ENCODE results near the gene SRBD1.

DNA sequence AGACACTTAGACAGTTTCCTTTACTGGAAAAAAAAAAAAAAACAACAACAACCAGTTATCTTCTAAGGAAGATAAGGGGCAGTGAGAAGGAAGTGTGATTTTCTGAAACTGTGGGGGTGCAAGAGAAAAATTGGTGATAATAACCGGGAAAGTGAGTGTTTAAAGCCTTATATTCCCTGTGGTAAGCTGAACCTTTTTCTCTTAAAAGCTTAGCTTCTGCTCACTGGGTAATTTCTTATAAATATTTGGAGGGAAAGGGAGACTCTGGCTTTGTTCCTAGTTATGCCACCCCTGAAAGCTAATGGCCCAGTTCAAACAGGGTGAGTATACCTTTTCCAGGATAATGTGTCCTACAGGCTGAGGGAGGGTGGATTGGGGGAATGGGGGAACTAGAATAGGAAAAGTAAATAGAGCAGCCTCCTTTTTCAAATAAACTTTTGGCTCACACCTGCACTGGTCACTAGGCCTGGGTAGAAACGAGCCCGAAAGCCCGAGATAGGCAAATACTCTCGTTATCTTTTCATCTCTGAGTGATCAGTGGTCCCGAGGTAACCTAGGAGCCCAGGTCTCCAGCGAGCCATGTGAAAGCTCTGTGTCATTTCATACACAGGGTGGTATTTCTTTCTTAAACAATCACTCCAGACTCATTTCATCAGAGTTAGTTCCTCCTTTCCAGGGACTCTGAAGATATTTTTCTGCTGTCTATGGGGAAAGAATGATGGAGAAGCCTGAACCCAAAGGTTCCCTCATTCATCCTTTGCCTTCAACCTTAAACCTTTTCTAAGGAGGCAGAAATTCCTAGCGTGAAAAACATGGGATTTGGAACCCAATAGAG lies 15.5 kb upstream of the SRBD1 start:
- TF ChIP-seq POLR2A (IDR thresholded peaks at IDR 0.05; ENCODE audit: low read depth) (no peak), POLR2AphosphoS5 (IDR thresholded peaks at IDR 0.05) (no peak), EP300 (IDR thresholded peaks at IDR 0.05) (no peak)
- TF ChIP-seq, protein P1, sequence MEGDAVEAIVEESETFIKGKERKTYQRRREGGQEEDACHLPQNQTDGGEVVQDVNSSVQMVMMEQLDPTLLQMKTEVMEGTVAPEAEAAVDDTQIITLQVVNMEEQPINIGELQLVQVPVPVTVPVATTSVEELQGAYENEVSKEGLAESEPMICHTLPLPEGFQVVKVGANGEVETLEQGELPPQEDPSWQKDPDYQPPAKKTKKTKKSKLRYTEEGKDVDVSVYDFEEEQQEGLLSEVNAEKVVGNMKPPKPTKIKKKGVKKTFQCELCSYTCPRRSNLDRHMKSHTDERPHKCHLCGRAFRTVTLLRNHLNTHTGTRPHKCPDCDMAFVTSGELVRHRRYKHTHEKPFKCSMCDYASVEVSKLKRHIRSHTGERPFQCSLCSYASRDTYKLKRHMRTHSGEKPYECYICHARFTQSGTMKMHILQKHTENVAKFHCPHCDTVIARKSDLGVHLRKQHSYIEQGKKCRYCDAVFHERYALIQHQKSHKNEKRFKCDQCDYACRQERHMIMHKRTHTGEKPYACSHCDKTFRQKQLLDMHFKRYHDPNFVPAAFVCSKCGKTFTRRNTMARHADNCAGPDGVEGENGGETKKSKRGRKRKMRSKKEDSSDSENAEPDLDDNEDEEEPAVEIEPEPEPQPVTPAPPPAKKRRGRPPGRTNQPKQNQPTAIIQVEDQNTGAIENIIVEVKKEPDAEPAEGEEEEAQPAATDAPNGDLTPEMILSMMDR (IDR thresholded peaks at IDR 0.05): no peak

Measured in esophagus muscularis mucosa (tissue), 4 donors.